Measurements from ENCODE around the gene TSPAN3. TPM values are rescaled to one million over a fixed set of nuclear protein-coding genes. Genes with fewer than 3 reads are reported as not detected.

TSPAN3 gene
- total RNA-seq, 1 donor from 2014 or later, result 259 TPM

DNA sequence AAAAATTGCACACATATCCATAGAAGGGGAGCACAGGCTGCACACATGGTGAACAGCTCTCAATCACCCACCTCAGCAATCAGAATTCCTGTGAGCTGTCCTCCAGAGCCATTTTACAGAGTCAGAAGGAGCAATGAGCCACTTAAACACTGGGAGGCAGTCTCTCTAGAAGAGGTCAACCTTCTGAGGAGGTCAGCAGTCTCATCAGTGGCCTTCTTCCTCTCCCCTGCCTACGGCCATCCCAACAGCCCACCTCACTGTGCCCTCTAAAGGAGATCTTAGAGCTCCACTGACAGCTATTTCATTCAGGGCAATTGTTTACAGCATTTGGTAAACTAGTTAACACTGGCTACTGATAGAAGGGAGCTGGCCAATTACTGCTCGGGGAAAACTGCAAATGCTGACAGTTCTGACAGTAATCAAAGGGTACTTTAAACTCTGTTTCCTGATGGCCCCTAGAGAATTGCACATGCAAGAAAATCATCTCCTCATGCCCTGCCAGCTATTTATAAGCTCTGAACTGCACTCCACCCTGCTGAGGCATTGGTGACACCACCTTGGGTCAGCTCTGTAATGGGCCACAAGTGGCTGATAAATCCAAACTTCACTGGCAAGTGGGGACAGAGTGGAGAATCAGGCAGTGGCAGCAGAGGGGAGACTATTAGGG lies 42.1 kb upstream of the TSPAN3 start:
- Mint-ChIP-seq H3K27ac (ENCODE audit: unreplicated experiment) (no peak overlapping the region), H3K9me3 (no peaks in the 10 kb centered on the region), H3K36me3 (ENCODE audit: low read depth) (no peaks in the 10 kb centered on the region), H3K27me3 (ENCODE audit: low read depth) (no peaks in the 10 kb centered on the region), H3K4me1 (no peaks in the 10 kb centered on the region), H3K4me3 (no peak overlapping the region)
- TF ChIP-seq, protein P1, sequence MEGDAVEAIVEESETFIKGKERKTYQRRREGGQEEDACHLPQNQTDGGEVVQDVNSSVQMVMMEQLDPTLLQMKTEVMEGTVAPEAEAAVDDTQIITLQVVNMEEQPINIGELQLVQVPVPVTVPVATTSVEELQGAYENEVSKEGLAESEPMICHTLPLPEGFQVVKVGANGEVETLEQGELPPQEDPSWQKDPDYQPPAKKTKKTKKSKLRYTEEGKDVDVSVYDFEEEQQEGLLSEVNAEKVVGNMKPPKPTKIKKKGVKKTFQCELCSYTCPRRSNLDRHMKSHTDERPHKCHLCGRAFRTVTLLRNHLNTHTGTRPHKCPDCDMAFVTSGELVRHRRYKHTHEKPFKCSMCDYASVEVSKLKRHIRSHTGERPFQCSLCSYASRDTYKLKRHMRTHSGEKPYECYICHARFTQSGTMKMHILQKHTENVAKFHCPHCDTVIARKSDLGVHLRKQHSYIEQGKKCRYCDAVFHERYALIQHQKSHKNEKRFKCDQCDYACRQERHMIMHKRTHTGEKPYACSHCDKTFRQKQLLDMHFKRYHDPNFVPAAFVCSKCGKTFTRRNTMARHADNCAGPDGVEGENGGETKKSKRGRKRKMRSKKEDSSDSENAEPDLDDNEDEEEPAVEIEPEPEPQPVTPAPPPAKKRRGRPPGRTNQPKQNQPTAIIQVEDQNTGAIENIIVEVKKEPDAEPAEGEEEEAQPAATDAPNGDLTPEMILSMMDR (conservative IDR thresholded peaks at IDR 0.05), result peak; percentile 21
- no peak for DNase-seq (ENCODE audit: low read depth, low spot score)

GRCh38 chr15:77111789-77112188 lies 40.9 kb upstream of the TSPAN3 start:
- no peaks in the 10 kb centered on the region for H3K36me3 Mint-ChIP-seq (ENCODE audit: low read depth)
- no peaks in the 10 kb centered on the region for H3K9me3 Mint-ChIP-seq
- H3K4me3 Mint-ChIP-seq, result no peak overlapping the region
- no peak for DNase-seq (ENCODE audit: low read depth, low spot score)
- no peaks in the 10 kb centered on the region for H3K27me3 Mint-ChIP-seq (ENCODE audit: low read depth)
- TF ChIP-seq, protein P1 (conservative IDR thresholded peaks at IDR 0.05), result no peak
- peaks cover 12% of the 10 kb centered on the region for H3K4me1 Mint-ChIP-seq
- H3K27ac Mint-ChIP-seq (ENCODE audit: unreplicated experiment), result no peak overlapping the region

- TF ChIP-seq, protein P1 (conservative IDR thresholded peaks at IDR 0.05), result peak; percentile 73
- H3K27ac Mint-ChIP-seq (ENCODE audit: unreplicated experiment), result peak overlapping the region; percentile 44
Measured at GRCh38 chr15:77107531-77108355, 36.8 kb upstream of the TSPAN3 start.

DNA sequence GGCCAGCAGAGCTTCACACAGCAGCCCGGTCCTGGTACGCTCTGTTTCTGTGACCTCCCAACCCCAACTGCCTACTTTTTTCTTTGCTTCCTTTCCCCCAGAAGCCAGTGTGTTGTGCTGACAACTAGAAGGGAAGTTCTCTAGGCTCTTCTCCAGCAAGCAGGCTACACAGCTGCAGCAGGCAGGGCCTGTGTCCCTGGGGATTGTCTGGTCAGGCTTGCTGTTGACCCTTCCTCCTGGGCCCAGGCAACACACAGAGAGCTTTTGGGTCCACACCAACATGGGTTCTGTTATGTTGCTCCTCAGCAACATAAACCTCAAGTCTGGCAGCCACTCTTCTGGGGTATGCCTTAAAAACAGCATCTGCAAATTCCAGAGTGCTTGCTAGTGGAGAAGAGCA lies 36.2 kb upstream of the TSPAN3 start:
- no peak overlapping the region for H3K4me3 Mint-ChIP-seq

More at GRCh38 chr15:77107531-77108355, 36.8 kb upstream of the TSPAN3 start:
- Mint-ChIP-seq H3K4me1 (peaks cover 12% of the 10 kb centered on the region), H3K4me3 (no peak overlapping the region), H3K27me3 (ENCODE audit: low read depth) (no peaks in the 10 kb centered on the region), H3K9me3 (no peaks in the 10 kb centered on the region), H3K36me3 (ENCODE audit: low read depth) (no peaks in the 10 kb centered on the region)
- DNase-seq (ENCODE audit: low read depth, low spot score), result peak; percentile 51

GRCh38 chr15:77104155-77104554 lies 33.2 kb upstream of the TSPAN3 start:
- H3K4me3 Mint-ChIP-seq, result no peak overlapping the region
- no peaks in the 10 kb centered on the region for H3K27me3 Mint-ChIP-seq (ENCODE audit: low read depth)
- TF ChIP-seq, protein P1 (conservative IDR thresholded peaks at IDR 0.05), result no peak
- no peak for DNase-seq (ENCODE audit: low read depth, low spot score)
- peak overlapping the region; percentile 16 for H3K27ac Mint-ChIP-seq (ENCODE audit: unreplicated experiment)
- no peaks in the 10 kb centered on the region for H3K9me3 Mint-ChIP-seq
- no peaks in the 10 kb centered on the region for H3K36me3 Mint-ChIP-seq (ENCODE audit: low read depth)
- peaks cover 16% of the 10 kb centered on the region for H3K4me1 Mint-ChIP-seq

More for the DNA sequence above, 36.2 kb upstream of the TSPAN3 start:
- no peaks in the 10 kb centered on the region for H3K9me3 Mint-ChIP-seq
- H3K27me3 Mint-ChIP-seq (ENCODE audit: low read depth), result no peaks in the 10 kb centered on the region
- DNase-seq (ENCODE audit: low read depth, low spot score), result no peak
- peaks cover 16% of the 10 kb centered on the region for H3K4me1 Mint-ChIP-seq
- TF ChIP-seq, protein P1 (conservative IDR thresholded peaks at IDR 0.05), result no peak
- H3K27ac Mint-ChIP-seq (ENCODE audit: unreplicated experiment), result no peak overlapping the region
- no peaks in the 10 kb centered on the region for H3K36me3 Mint-ChIP-seq (ENCODE audit: low read depth)
